NCI-H2029 treated with DMSO at 0.1 percent for 48 hours (cell line): ENCODE results near the gene GAGE13.
"Not testable (repeated sequence)": the region's sequence is repeated elsewhere in the genome, so short reads cannot be mapped to it uniquely, and the experiment has no call there.

Experiments
- DNase-seq: peaks from one replicate; lab custom pipeline; 2025; lab: John Stamatoyannopoulos, UW

GAGE13 gene

GRCh38 chrX:49331282-49331681, at the start of gene GAGE13:
GAGE13 (plus strand) TSS chrX:49331582; CDS start chrX:49332738, 1,156 bp downstream.
- DNase-seq, result not testable (repeated sequence)

GRCh38 chrX:49282647-49283011, 48.8 kb upstream of the GAGE13 start:
- no peak for DNase-seq

GRCh38 chrX:49284212-49284611, 47.2 kb upstream of the GAGE13 start:
- DNase-seq, result no peak

GRCh38 chrX:49286136-49286535, 45.2 kb upstream of the GAGE13 start:
- DNase-seq, result no peak

- DNase-seq, result no peak
These were observed 44.8 kb upstream of the GAGE13 start for GRCh38 chrX:49286581-49286980.

- no peak for DNase-seq
These were observed 43.7 kb upstream of the GAGE13 start for GRCh38 chrX:49287665-49288064.

- DNase-seq, result no peak
These were observed 41.2 kb upstream of the GAGE13 start for GRCh38 chrX:49290215-49290614.

- peak; percentile 4 for DNase-seq
These were observed 39.6 kb upstream of the GAGE13 start for GRCh38 chrX:49291615-49292337.

GRCh38 chrX:49292400-49293362, 38.7 kb upstream of the GAGE13 start:
- DNase-seq, result no peak

GRCh38 chrX:49299293-49299692, 32.1 kb upstream of the GAGE13 start:
- not testable (repeated sequence) for DNase-seq

- DNase-seq, result no peak
These were observed 30.7 kb upstream of the GAGE13 start for GRCh38 chrX:49300703-49301102.

GRCh38 chrX:49303346-49303745, 28.0 kb upstream of the GAGE13 start, which contains the start of gene GAGE10:
GAGE10 (plus strand) TSS chrX:49303646; CDS start chrX:49304860, 1,214 bp downstream.
- no peak for DNase-seq

- not testable (repeated sequence) for DNase-seq
These were observed 23.6 kb upstream of the GAGE13 start for GRCh38 chrX:49307775-49308174.

GRCh38 chrX:49308604-49309269, 22.6 kb upstream of the GAGE13 start:
- no peak for DNase-seq

- DNase-seq, result no peak
These were observed 21.9 kb upstream of the GAGE13 start for GRCh38 chrX:49309401-49309981.

GRCh38 chrX:49310371-49310770, 21.0 kb upstream of the GAGE13 start:
- DNase-seq, result no peak

- DNase-seq, result no peak
These were observed 19.2 kb upstream of the GAGE13 start for GRCh38 chrX:49312176-49312575.

GRCh38 chrX:49316085-49316484, 15.3 kb upstream of the GAGE13 start:
- no peak for DNase-seq

GRCh38 chrX:49321737-49322136, 9.6 kb upstream of the GAGE13 start, which contains the start of gene GAGE12J:
GAGE12J (plus strand) TSS chrX:49322037; CDS start chrX:49323194, 1,157 bp downstream.
- DNase-seq, result not testable (repeated sequence)

- DNase-seq, result not testable (repeated sequence)
These were observed 9.1 kb upstream of the GAGE13 start for GRCh38 chrX:49322266-49322665.

GRCh38 chrX:49323735-49324134, 7.6 kb upstream of the GAGE13 start:
- DNase-seq, result not testable (repeated sequence)

GRCh38 chrX:49330421-49330820, 961 bp upstream of the GAGE13 start:
- DNase-seq, result not testable (repeated sequence)
